ENCODE results near the gene TRIM61. TPM values are rescaled to one million over a fixed set of nuclear protein-coding genes. Genes with fewer than 3 reads are reported as not detected.
"Not testable (repeated sequence)": the region's sequence is repeated elsewhere in the genome, so short reads cannot be mapped to it uniquely, and the experiment has no call there.

The TRIM61 gene
- total RNA-seq: under 1 TPM in 1 of 3 donors, not detected in 2; 0.73 TPM
- long read RNA-seq, donor 1: 0 reads
- long read RNA-seq, donor 2: 0 reads

DNA sequence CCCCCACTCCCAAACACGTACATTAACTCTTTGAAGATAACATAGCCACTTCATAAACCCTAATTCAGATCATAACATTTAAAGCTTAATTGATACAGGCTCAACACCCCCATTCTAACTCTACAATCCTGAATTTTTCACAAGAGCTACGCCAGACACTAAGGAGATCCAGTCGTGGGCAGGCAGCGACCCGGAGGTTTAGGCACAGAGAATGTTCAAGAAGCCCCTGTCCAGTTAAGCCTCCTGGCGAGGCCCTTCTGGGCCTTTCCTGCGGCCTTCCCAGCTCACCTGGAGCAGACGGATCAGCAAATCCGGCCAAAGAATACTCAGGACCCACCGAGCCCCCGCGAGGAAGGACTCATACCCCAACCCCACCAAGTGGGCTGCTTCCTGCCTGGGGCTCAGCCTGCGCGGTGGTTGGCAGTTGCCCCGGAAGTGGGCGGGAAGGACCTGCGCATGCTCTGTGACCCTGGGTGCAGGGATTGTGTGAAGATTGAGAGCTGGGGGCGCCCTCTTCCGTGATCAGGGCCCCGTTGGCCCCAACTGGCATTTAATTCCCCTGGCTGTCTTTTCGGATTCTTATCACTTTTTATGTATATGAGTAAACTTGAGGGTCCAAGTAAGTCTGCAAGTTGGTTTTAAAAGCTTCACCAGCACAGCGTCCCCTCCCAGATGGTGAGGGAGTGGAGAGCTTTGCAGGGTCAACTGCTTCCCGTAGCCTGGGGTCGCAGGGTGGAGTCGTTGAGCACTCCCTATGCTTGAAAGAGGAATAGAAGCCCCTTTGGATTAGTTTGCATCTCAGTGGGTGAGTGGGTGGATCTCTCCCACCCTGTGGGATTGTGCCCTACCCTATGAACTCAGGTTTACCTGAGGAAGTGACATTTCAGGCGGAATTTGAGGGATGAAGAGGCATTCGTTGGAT lies at the start of gene TRIM61:
Gene TRIM61 (minus strand): TSS at position 415 of the 922 bp plus-strand sequence. CDS start 7,655 bp downstream, outside the sequence.
- peak in 2 of 3 donors; percentile 22 to 32 for DNase-seq
- Histone ChIP-seq H3K4me1 (ENCODE audit: low read depth) (peaks cover 2% of the 10 kb centered on the region), H3K9me3 (no peaks in the 10 kb centered on the region), H3K4me3 (no peak within 1 kb of the TSS), H3K36me3 (ENCODE audit: low read depth) (no peaks in the 10 kb centered on the region)
- ATAC-seq: peak; percentile 38
- TF ChIP-seq, protein P1, sequence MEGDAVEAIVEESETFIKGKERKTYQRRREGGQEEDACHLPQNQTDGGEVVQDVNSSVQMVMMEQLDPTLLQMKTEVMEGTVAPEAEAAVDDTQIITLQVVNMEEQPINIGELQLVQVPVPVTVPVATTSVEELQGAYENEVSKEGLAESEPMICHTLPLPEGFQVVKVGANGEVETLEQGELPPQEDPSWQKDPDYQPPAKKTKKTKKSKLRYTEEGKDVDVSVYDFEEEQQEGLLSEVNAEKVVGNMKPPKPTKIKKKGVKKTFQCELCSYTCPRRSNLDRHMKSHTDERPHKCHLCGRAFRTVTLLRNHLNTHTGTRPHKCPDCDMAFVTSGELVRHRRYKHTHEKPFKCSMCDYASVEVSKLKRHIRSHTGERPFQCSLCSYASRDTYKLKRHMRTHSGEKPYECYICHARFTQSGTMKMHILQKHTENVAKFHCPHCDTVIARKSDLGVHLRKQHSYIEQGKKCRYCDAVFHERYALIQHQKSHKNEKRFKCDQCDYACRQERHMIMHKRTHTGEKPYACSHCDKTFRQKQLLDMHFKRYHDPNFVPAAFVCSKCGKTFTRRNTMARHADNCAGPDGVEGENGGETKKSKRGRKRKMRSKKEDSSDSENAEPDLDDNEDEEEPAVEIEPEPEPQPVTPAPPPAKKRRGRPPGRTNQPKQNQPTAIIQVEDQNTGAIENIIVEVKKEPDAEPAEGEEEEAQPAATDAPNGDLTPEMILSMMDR (IDR thresholded peaks at IDR 0.05): no peak
- intact Hi-C loops (cut with DNase I, micrococcal nuclease): no loop called here

GRCh38 chr4:165025782-165026181 lies 48.3 kb upstream of the TRIM61 start:
- intact Hi-C loops (cut with DNase I, micrococcal nuclease); H3K4me1 ChIP-seq (ENCODE audit: low read depth); DNase-seq: not testable (repeated sequence)

GRCh38 chr4:165019995-165020394 lies 42.5 kb upstream of the TRIM61 start:
- H3K4me1 ChIP-seq (ENCODE audit: low read depth); ATAC-seq; H3K36me3 ChIP-seq (ENCODE audit: low read depth); H3K9me3 ChIP-seq; intact Hi-C loops (cut with DNase I, micrococcal nuclease); H3K4me3 ChIP-seq; DNase-seq: not testable (repeated sequence)

More at GRCh38 chr4:165025782-165026181, 48.3 kb upstream of the TRIM61 start:
- H3K9me3 ChIP-seq; ATAC-seq; H3K4me3 ChIP-seq; H3K36me3 ChIP-seq (ENCODE audit: low read depth): not testable (repeated sequence)

DNA sequence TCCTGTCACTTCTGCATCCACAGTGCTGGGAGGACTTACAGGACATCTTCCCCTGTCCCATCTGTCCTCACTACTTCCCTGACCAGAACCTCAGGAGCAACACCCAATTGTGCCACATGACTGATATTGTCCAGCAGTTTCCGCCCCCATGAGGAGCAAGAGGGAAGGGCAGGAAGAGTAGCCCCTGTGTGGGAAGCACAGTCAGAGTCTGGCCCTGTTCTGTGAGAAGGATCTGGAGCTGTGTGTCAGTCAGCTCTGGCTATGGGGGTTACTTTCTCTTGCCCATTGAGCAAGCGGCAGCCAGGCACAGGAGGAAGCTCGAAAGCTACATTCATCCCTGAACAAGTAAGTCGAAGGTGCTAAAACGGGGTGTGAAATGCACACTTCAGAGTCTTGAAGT lies 39.5 kb upstream of the TRIM61 start:
- peak; percentile 26 for ATAC-seq
- intact Hi-C loops (cut with DNase I, micrococcal nuclease): no loop called here
- TF ChIP-seq, protein P1 (IDR thresholded peaks at IDR 0.05): no peak

GRCh38 chr4:165013691-165014090 lies 36.2 kb upstream of the TRIM61 start:
- no peak for DNase-seq
- Histone ChIP-seq H3K4me3 (no peak overlapping the region), H3K9me3 (no peaks in the 10 kb centered on the region), H3K4me1 (ENCODE audit: low read depth) (no peaks in the 10 kb centered on the region), H3K36me3 (ENCODE audit: low read depth) (no peaks in the 10 kb centered on the region)
- ATAC-seq: no peak
- TF ChIP-seq, protein P1 (IDR thresholded peaks at IDR 0.05): no peak
- intact Hi-C loops (cut with DNase I, micrococcal nuclease): no loop called here

More for the DNA sequence above, 39.5 kb upstream of the TRIM61 start:
- no peaks in the 10 kb centered on the region for H3K4me1 ChIP-seq (ENCODE audit: low read depth)
- no peak overlapping the region for H3K4me3 ChIP-seq
- H3K9me3 ChIP-seq: no peaks in the 10 kb centered on the region
- DNase-seq: no peak
- no peaks in the 10 kb centered on the region for H3K36me3 ChIP-seq (ENCODE audit: low read depth)

- no peak overlapping the region for H3K4me3 ChIP-seq
- intact Hi-C loops (cut with DNase I, micrococcal nuclease): no loop called here
- no peaks in the 10 kb centered on the region for H3K4me1 ChIP-seq (ENCODE audit: low read depth)
- H3K36me3 ChIP-seq (ENCODE audit: low read depth): no peaks in the 10 kb centered on the region
- H3K9me3 ChIP-seq: no peaks in the 10 kb centered on the region
- DNase-seq (no peak), ATAC-seq (no peak)
- TF ChIP-seq, protein P1 (IDR thresholded peaks at IDR 0.05): no peak
Observed at GRCh38 chr4:165011403-165011802, 33.9 kb upstream of the TRIM61 start.

All from mucosa of descending colon (tissue), 3 donors.